SK-N-SH treated with all-trans-retinoic acid at 6 μM for 48 hours (cell line): Measurements from ENCODE around the gene TMEM163.

Experiments used
- ATAC-seq: fragments of 200-7000 bp; cut with Tn5 transposase; 3 replicates; pipeline ENCODE4 v1.9.1; 2020; ENCODE audit warnings: mild to moderate bottlenecking, moderate library complexity
- ARNTL ChIP-seq: fragments of 450-650 bp; formaldehyde crosslinking; IDR thresholded peaks from 2 replicates; pipeline ENCODE4 v1.5.0; 2020; ENCODE audit warnings: low read depth, mild to moderate bottlenecking, moderate library complexity, borderline replicate concordance
- BACH2 ChIP-seq: fragments of 250-450 bp; sonication (Bioruptor Pico); IDR thresholded peaks from 2 replicates; pipeline ENCODE4 v1.9.0; 2021; ENCODE audit warnings: mild to moderate bottlenecking, borderline replicate concordance
- CSDC2 ChIP-seq: fragments of 250-450 bp; sonication (Bioruptor Pico); IDR thresholded peaks from 2 replicates; pipeline ENCODE4 v1.5.0; 2020; ENCODE audit warnings: mild to moderate bottlenecking, moderate library complexity
- ESRRG ChIP-seq: fragments of 250-450 bp; sonication (Bioruptor Pico); IDR thresholded peaks from 2 replicates; pipeline ENCODE4 v1.6.1; 2021; ENCODE audit warnings: mild to moderate bottlenecking
- GLIS3 ChIP-seq: fragments of 250-450 bp; sonication (Bioruptor Pico); IDR thresholded peaks from 2 replicates; pipeline ENCODE4 v1.5.0; 2020; ENCODE audit warnings: mild to moderate bottlenecking, moderate library complexity
- ISL1 ChIP-seq: fragments of 250-450 bp; sonication (Bioruptor Pico); IDR thresholded peaks from 2 replicates; pipeline ENCODE4 v2.1.2; 2022; ENCODE audit warnings: mild to moderate bottlenecking, moderate library complexity
- OSR1 ChIP-seq: fragments of 250-450 bp; sonication (Bioruptor Pico); IDR thresholded peaks from 2 replicates; pipeline ENCODE4 v1.8.0; 2022; ENCODE audit warnings: moderate library complexity, mild to moderate bottlenecking, inconsistent platforms
- PPARA ChIP-seq: fragments of 250-450 bp; sonication (Bioruptor Pico); IDR thresholded peaks from 2 replicates; pipeline ENCODE4 v1.5.0; 2020; ENCODE audit warnings: mild to moderate bottlenecking, borderline replicate concordance
- RARB ChIP-seq: fragments of 250-450 bp; sonication (Bioruptor Pico); IDR thresholded peaks from 2 replicates; pipeline ENCODE4 v1.8.0; 2021; ENCODE audit warnings: mild to moderate bottlenecking, moderate library complexity
- SNAI2 ChIP-seq: fragments of 250-450 bp; sonication (Bioruptor Pico); IDR thresholded peaks from 2 replicates; pipeline ENCODE4 v1.5.0; 2020; ENCODE audit warnings: mild to moderate bottlenecking, moderate library complexity
- TCF4 ChIP-seq: fragments of 250-450 bp; sonication (Bioruptor Pico); IDR thresholded peaks from 2 replicates; pipeline ENCODE4 v1.8.0; 2021; ENCODE audit warnings: mild to moderate bottlenecking, moderate library complexity, borderline replicate concordance
- TOX ChIP-seq: fragments of 250-450 bp; sonication (Bioruptor Pico); IDR thresholded peaks from 2 replicates; pipeline ENCODE4 v1.8.0; 2021; ENCODE audit warnings: mild to moderate bottlenecking, moderate library complexity, borderline replicate concordance
- ZC3H10 ChIP-seq: fragments of 250-450 bp; sonication (Bioruptor Pico); IDR thresholded peaks from 2 replicates; pipeline ENCODE4 v1.5.1; 2021; ENCODE audit warnings: mild to moderate bottlenecking, moderate library complexity
- ZFP3 ChIP-seq: fragments of 250-450 bp; sonication (Bioruptor Pico); IDR thresholded peaks from 2 replicates; pipeline ENCODE4 v1.5.0; 2020; ENCODE audit warnings: mild to moderate bottlenecking, moderate library complexity
- ZFP30 ChIP-seq: fragments of 450-650 bp; formaldehyde crosslinking; IDR thresholded peaks from 2 replicates; pipeline ENCODE4 v1.5.0; 2022; ENCODE audit warnings: mild to moderate bottlenecking, moderate library complexity
- ZNF70 ChIP-seq: fragments of 450-650 bp; formaldehyde crosslinking; IDR thresholded peaks from 2 replicates; pipeline ENCODE4 v1.5.0; 2020; ENCODE audit warnings: mild to moderate bottlenecking, moderate library complexity
- ZNF8 ChIP-seq: fragments of 450-650 bp; formaldehyde crosslinking; IDR thresholded peaks from 2 replicates; pipeline ENCODE4 v1.5.0; 2020; ENCODE audit warnings: mild to moderate bottlenecking, moderate library complexity
- TF ChIP-seq, protein P1 (sequence below): fragments of 250-450 bp; sonication (Bioruptor Pico); IDR thresholded peaks from 2 replicates; pipeline ENCODE4 v1.8.0; 2020; ENCODE audit warnings: mild to moderate bottlenecking, moderate library complexity, borderline replicate concordance
- TF ChIP-seq, protein P2 (sequence below): fragments of 250-450 bp; sonication (Bioruptor Pico); IDR thresholded peaks from 2 replicates; pipeline ENCODE4 v1.8.0; 2021; ENCODE audit warnings: low read depth, mild to moderate bottlenecking, moderate library complexity, borderline replicate concordance

TMEM163 gene

DNA sequence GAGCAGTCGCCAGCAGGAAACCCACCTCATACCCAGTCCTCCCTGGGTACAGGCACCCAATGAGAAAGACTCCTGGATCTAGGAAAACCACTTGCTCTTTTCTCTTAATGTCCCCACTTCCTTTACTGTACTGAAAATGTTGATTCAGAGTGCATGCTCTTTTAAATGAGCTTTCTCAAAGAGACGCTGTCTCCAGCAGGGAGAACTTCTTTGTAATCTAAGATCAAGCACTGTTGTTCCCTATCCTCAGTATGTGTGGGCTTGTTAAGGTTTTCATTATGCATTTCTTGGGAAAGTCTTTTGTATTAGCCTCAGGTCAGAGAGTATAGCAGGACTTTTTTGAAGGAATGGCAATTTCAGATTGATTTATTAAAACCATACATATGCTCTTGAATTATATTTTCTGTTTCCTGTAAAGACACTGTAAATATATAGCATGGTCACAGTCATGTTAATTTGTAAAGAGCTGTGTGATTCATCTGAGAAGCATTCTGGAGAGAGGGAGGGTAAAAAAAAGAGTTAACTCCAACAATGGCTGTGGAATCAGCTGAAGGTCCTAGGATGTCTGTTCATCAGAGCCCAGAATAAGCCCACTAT, 286.9 kb downstream of the TMEM163 start:
- ATAC-seq, result peak; percentile 93
- no peak for TF ChIP-seq RARB (CRISPR knock-in tag)
- TF ChIP-seq ISL1 (CRISPR knock-in tag), result peak; percentile 22; the same call in 1 of the 2 replicates

DNA sequence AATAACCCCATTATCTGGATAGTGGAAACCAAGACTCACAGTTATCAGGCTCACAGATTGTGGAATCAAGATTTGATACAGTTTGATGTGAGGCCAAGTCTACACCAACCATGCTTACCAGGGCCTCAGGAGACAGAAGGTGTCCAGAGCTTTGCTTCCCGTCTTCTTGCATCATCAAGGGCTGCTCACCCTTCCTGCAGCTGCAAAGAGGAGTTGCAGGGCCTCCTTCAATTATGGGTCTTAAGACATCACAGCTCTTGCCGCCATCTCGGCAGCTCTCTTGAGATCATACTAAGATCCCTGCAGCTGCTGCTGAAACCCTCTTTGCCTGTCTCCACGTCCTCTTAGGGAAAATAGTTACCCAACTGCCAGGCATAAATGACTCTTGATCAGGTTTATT, 288.9 kb downstream of the TMEM163 start:
- ATAC-seq, result no peak
- TF ChIP-seq ZFP30 (CRISPR knock-in tag), result no peak

DNA sequence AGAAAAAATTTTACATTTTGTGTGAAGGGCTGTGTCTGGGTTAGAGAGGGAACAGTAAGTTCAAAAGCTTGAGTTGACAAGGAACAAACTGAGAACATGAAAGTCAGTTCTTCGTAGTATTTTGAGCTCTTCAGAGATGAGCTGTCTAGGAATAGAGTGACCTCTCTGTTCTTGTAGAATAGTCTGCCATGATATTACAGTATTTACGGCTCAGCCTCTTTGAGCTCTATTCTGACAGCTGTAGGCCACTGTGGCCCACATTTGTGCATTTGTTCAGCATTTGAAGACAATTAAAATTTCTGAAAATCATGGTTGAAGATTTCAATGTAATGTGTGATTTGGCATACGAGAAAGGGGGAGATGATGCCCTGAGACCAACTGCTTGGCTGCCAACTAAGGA, 292.1 kb downstream of the TMEM163 start:
- ATAC-seq, result no peak
- TF ChIP-seq BACH2 (CRISPR knock-in tag), result no peak
- TF ChIP-seq, protein P1, sequence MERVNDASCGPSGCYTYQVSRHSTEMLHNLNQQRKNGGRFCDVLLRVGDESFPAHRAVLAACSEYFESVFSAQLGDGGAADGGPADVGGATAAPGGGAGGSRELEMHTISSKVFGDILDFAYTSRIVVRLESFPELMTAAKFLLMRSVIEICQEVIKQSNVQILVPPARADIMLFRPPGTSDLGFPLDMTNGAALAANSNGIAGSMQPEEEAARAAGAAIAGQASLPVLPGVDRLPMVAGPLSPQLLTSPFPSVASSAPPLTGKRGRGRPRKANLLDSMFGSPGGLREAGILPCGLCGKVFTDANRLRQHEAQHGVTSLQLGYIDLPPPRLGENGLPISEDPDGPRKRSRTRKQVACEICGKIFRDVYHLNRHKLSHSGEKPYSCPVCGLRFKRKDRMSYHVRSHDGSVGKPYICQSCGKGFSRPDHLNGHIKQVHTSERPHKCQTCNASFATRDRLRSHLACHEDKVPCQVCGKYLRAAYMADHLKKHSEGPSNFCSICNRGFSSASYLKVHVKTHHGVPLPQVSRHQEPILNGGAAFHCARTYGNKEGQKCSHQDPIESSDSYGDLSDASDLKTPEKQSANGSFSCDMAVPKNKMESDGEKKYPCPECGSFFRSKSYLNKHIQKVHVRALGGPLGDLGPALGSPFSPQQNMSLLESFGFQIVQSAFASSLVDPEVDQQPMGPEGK (CRISPR knock-in tag), result no peak
- TF ChIP-seq ZNF8, result no peak
- no peak for TF ChIP-seq ZNF70
- TF ChIP-seq ZFP3 (CRISPR knock-in tag), result no peak
- TF ChIP-seq ZC3H10 (CRISPR knock-in tag), result no peak
- TF ChIP-seq TOX (CRISPR knock-in tag), result no peak
- TF ChIP-seq OSR1 (CRISPR knock-in tag), result no peak
- no peak for TF ChIP-seq CSDC2
- no peak for TF ChIP-seq PPARA
- TF ChIP-seq, protein P2, sequence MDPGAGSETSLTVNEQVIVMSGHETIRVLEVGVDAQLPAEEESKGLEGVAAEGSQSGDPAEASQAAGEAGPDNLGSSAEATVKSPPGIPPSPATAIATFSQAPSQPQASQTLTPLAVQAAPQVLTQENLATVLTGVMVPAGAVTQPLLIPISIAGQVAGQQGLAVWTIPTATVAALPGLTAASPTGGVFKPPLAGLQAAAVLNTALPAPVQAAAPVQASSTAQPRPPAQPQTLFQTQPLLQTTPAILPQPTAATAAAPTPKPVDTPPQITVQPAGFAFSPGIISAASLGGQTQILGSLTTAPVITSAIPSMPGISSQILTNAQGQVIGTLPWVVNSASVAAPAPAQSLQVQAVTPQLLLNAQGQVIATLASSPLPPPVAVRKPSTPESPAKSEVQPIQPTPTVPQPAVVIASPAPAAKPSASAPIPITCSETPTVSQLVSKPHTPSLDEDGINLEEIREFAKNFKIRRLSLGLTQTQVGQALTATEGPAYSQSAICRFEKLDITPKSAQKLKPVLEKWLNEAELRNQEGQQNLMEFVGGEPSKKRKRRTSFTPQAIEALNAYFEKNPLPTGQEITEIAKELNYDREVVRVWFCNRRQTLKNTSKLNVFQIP (CRISPR knock-in tag), result no peak
- TF ChIP-seq TCF4 (CRISPR knock-in tag), result no peak
- no peak for TF ChIP-seq ARNTL (CRISPR knock-in tag)
- TF ChIP-seq RARB (CRISPR knock-in tag), result no peak
- TF ChIP-seq GLIS3 (CRISPR knock-in tag), result no peak
- TF ChIP-seq SNAI2 (CRISPR knock-in tag), result no peak
- no peak for TF ChIP-seq ESRRG (CRISPR knock-in tag)
- TF ChIP-seq ZFP30 (CRISPR knock-in tag), result no peak

DNA sequence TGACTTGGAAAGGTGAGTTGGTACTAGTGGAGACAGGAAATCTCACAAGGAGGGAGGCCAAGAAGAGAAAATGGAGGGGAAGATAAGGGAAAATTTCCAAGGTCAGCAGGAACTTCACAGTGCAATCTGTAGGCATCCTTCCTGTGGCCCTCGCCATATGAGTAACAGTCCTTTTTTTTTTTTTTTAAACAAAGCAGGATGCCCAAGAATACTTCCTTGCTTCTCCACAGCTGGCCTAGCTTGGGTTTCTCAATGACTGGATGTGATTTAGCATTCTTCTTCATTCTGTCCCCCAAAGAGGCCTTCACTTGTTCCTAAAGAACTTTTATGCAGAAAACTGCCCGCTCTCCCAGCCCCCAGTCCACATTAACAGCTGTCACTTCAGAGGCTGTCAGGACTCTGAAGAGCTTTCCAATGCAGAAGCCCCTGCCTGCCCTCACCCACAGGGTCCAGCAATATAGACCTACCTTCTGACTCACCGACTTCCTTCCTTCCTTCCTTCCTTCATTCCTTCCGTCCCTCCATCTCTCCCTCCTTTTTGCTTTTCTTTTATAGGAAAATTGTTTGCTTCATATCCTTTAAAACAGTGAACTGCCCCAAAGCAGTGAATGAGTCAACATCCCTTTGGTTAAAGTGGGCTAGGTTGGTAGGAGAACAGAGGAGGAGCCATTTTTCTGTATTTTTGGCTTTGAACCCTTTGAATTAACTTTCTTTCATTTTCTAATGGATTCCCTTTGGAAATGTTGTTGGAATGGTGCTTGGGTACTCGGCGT, 292.9 kb downstream of the TMEM163 start:
- TF ChIP-seq BACH2 (CRISPR knock-in tag) (no peak), RARB (CRISPR knock-in tag) (no peak), ZNF70 (no peak)
- TF ChIP-seq, protein P2 (CRISPR knock-in tag), result no peak
- no peak for ATAC-seq

DNA sequence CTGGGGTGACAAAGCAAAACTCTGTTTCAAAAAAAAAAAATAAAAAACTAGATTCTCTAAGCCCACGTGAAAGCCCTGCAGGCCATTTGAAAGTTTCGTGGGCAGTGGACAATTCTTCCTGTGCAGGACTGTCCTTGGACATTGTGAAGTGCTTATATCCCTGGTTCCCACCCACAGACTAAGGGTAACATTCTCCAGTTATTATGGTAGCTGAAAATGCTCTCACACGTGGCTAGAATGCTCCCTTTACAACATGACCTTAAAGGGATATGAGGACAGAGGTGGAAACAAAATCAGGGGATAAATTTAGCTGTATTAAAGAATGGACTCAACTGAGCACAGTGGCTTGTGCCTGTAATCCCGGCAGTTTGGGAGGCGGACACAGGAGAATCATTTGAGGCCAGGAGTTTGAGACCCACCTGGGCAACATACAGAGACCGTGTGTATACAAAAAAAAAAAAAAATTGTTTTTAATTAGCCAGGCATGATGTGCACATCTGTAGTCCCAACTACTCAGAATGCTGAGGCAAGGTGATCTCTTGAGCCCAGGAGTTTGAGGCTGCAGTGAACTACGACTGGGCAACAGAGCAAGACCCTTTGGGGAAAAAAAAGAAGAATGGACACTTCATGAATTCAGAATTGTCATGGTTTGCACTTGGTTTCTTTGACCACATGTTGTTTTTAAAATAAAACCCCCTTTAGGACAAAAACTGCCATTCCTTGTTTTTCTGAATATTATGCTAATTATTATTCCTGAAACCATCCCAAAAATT, 297.1 kb downstream of the TMEM163 start:
- TF ChIP-seq, protein P1 (CRISPR knock-in tag), result no peak
- TF ChIP-seq ISL1 (CRISPR knock-in tag) (no peak), BACH2 (CRISPR knock-in tag) (no peak), TOX (CRISPR knock-in tag) (no peak), ZNF70 (no peak), RARB (CRISPR knock-in tag) (no peak), ZNF8 (no peak), OSR1 (CRISPR knock-in tag) (no peak), ZFP3 (CRISPR knock-in tag) (no peak), SNAI2 (CRISPR knock-in tag) (no peak), TCF4 (CRISPR knock-in tag) (no peak), ZFP30 (CRISPR knock-in tag) (no peak)
- TF ChIP-seq, all 23 proteins: peak for 0
- ATAC-seq, result no peak
